HepG2 (cell line): Measurements from ENCODE around the gene HIRA. TPM values are rescaled to one million over a fixed set of nuclear protein-coding genes. Genes with fewer than 3 reads are reported as not detected.

Experiments
- CREM ChIP-seq, 2 experiments: sonication (generic) in 1 of 2; formaldehyde crosslinking in 1 of 2; IDR thresholded peaks; 2 replicates each; pipeline versions ENCODE4 v1.4.0 to v1.6.1; 2016 to 2020; ENCODE audit warnings: antibody characterized with exemption in 1 of 2, mild to moderate bottlenecking in 1 of 2, missing genetic modification reagents in 1 of 2
- GFI1 ChIP-seq: sonication (generic); formaldehyde crosslinking; IDR thresholded peaks from 2 replicates; pipeline ENCODE4 v1.5.0; 2020; ENCODE audit warnings: missing genetic modification reagents, mild to moderate bottlenecking, borderline replicate concordance
- GZF1 ChIP-seq: sonication (generic); formaldehyde crosslinking; IDR thresholded peaks from 2 replicates; pipeline ENCODE4 v1.5.1; 2020; ENCODE audit warnings: mild to moderate bottlenecking, missing genetic modification reagents
- KLF11 ChIP-seq: IDR thresholded peaks from 2 replicates; pipeline ENCODE4 v1.6.1; 2016; ENCODE audit warnings: missing compliant biosample characterization
- MLLT10 ChIP-seq: sonication (generic); formaldehyde crosslinking; IDR thresholded peaks from 2 replicates; pipeline ENCODE4 v1.4.0; 2020; ENCODE audit warnings: missing genetic modification reagents
- ZFY ChIP-seq: sonication (generic); formaldehyde crosslinking; IDR thresholded peaks from 2 replicates; pipeline ENCODE4 v1.4.0; 2020; ENCODE audit warnings: missing genetic modification reagents
- polyA plus RNA-seq, 8 experiments: library from polyadenylated mRNA; depleted of rRNA in 3 of 8; stranded (reverse) in 7 of 8; unstranded in 1 of 8; fragments of >200 nt; fragmentation: Illumina TruSeq in 4 of 8; extraction: Trizol in 4 of 8; gene quantifications; 2 replicates each; pipeline versions ENCODE4 v1.2.1 to v1.2.3, GENCODE V29; 2011 to 2016; ENCODE audit warnings: low read depth in 4 of 8, missing spikeins in 1 of 8, mixed read lengths in 1 of 8; ENCODE audit not compliant: insufficient read depth in 1 of 8
- total RNA-seq, 5 experiments: library from RNA; depleted of rRNA; stranded (reverse); fragments of >200 nt; fragmentation: Illumina TruSeq; extraction: Trizol; gene quantifications; 2 replicates each; pipeline ENCODE4 v1.2.3, GENCODE V29; 2016; ENCODE audit warnings: low read depth in 1 of 5
- TF ChIP-seq, protein P1 (sequence below): sonication (generic); formaldehyde crosslinking; IDR thresholded peaks from 2 replicates; pipeline ENCODE4 v1.4.0; 2020; ENCODE audit warnings: missing genetic modification reagents
- TF ChIP-seq, protein P2 (sequence below): IDR thresholded peaks from 2 replicates; pipeline ENCODE4 v1.6.1; 2016; ENCODE audit warnings: missing compliant biosample characterization, missing genetic modification reagents, borderline replicate concordance
- TF ChIP-seq, protein P3 (sequence below), 2 experiments: sonication (generic) in 1 of 2; formaldehyde crosslinking in 1 of 2; IDR thresholded peaks; 2 replicates each; pipeline versions ENCODE4 v1.6.1 to v1.9.0; 2014 to 2022; ENCODE audit warnings: antibody characterized with exemption in 1 of 2, borderline replicate concordance in 1 of 2, inconsistent platforms in 1 of 2, low read depth in 1 of 2, missing genetic modification reagents in 1 of 2
- TF ChIP-seq, protein P4 (sequence below): fragments of 450-650 bp; IDR thresholded peaks from 2 replicates; pipeline ENCODE4 v1.6.1; 2017; ENCODE audit warnings: mild to moderate bottlenecking

Gene HIRA
- total and polyA plus RNA-seq, 2 of the 13 experiments (the other 11 are each of a cell fraction or from before 2014, with no cell fraction given): 21.5 to 29.2 TPM

DNA sequence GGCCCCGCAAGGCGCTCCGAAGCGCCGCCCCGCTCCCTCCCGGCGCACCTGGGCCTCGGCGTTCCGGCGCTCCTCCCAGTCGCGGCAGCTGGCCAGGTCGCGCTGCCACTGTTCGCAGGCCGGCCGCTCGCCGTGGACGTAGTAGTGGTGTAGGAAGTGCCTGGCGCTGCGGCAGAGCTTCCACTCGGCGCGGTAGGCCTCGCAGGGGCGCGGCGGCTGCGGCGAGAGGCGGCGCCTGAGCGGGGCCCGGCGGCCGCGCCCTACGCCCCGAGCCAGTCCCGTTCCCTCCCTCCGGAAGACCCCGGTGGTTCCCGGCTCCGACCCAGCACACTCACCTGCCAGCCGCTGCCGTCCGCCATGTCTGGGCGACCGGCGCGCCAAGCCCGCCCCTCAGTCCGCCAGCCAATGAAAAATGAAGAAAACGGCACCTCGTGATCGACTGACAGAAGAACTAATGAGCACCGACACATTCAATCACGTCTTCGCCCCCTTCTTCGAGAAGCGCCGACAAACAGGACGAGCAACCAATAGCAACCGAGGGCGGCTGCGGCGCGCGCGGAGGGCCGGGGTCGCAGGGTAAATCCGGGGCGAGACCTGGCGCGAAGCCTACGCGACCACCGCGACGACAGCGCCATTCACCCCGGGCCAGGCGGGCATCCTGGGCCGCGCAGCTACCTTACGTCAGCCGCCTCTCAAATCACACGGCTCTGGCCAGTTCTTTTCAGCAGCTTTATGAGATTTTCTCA is 16.0 kb upstream of the HIRA start, which contains the start of gene C22orf39 (continued):
- TF ChIP-seq, protein P1, sequence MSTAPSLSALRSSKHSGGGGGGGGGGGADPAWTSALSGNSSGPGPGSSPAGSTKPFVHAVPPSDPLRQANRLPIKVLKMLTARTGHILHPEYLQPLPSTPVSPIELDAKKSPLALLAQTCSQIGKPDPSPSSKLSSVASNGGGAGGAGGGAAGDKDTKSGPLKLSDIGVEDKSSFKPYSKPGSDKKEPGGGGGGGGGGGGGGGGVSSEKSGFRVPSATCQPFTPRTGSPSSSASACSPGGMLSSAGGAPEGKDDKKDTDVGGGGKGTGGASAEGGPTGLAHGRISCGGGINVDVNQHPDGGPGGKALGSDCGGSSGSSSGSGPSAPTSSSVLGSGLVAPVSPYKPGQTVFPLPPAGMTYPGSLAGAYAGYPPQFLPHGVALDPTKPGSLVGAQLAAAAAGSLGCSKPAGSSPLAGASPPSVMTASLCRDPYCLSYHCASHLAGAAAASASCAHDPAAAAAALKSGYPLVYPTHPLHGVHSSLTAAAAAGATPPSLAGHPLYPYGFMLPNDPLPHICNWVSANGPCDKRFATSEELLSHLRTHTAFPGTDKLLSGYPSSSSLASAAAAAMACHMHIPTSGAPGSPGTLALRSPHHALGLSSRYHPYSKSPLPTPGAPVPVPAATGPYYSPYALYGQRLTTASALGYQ: 0 out of 2 replicates have a peak, but pooled peaks have one; percentile 33
- TF ChIP-seq GFI1 (CRISPR knock-in tag) (peak; percentile 66; the same call in 1 of the 2 replicates), MLLT10 (CRISPR knock-in tag) (no peak), KLF11 (CRISPR knock-in tag) (no peak), ZFY (CRISPR knock-in tag) (peak; percentile 96), GZF1 (CRISPR knock-in tag) (no peak), CREM (IDR thresholded peaks at IDR 0.05) (peak; percentile 62), CREM (CRISPR knock-in tag; IDR thresholded peaks at IDR 0.05) (no peak)
- TF ChIP-seq, protein P2, sequence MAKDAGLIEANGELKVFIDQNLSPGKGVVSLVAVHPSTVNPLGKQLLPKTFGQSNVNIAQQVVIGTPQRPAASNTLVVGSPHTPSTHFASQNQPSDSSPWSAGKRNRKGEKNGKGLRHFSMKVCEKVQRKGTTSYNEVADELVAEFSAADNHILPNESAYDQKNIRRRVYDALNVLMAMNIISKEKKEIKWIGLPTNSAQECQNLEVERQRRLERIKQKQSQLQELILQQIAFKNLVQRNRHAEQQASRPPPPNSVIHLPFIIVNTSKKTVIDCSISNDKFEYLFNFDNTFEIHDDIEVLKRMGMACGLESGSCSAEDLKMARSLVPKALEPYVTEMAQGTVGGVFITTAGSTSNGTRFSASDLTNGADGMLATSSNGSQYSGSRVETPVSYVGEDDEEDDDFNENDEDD (CRISPR knock-in tag): peak; percentile 87; the same call in 1 of the 2 replicates
- TF ChIP-seq, protein P3, sequence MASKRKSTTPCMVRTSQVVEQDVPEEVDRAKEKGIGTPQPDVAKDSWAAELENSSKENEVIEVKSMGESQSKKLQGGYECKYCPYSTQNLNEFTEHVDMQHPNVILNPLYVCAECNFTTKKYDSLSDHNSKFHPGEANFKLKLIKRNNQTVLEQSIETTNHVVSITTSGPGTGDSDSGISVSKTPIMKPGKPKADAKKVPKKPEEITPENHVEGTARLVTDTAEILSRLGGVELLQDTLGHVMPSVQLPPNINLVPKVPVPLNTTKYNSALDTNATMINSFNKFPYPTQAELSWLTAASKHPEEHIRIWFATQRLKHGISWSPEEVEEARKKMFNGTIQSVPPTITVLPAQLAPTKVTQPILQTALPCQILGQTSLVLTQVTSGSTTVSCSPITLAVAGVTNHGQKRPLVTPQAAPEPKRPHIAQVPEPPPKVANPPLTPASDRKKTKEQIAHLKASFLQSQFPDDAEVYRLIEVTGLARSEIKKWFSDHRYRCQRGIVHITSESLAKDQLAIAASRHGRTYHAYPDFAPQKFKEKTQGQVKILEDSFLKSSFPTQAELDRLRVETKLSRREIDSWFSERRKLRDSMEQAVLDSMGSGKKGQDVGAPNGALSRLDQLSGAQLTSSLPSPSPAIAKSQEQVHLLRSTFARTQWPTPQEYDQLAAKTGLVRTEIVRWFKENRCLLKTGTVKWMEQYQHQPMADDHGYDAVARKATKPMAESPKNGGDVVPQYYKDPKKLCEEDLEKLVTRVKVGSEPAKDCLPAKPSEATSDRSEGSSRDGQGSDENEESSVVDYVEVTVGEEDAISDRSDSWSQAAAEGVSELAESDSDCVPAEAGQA (IDR thresholded peaks at IDR 0.05; ENCODE audit: low read depth): peak; percentile 43; the same call in 1 of the 2 replicates
- TF ChIP-seq, protein P3 (CRISPR knock-in tag; IDR thresholded peaks at IDR 0.05; ENCODE audit: borderline replicate concordance): 0 out of 2 replicates have a peak, but pooled peaks have one; percentile 23
- TF ChIP-seq, protein P4, sequence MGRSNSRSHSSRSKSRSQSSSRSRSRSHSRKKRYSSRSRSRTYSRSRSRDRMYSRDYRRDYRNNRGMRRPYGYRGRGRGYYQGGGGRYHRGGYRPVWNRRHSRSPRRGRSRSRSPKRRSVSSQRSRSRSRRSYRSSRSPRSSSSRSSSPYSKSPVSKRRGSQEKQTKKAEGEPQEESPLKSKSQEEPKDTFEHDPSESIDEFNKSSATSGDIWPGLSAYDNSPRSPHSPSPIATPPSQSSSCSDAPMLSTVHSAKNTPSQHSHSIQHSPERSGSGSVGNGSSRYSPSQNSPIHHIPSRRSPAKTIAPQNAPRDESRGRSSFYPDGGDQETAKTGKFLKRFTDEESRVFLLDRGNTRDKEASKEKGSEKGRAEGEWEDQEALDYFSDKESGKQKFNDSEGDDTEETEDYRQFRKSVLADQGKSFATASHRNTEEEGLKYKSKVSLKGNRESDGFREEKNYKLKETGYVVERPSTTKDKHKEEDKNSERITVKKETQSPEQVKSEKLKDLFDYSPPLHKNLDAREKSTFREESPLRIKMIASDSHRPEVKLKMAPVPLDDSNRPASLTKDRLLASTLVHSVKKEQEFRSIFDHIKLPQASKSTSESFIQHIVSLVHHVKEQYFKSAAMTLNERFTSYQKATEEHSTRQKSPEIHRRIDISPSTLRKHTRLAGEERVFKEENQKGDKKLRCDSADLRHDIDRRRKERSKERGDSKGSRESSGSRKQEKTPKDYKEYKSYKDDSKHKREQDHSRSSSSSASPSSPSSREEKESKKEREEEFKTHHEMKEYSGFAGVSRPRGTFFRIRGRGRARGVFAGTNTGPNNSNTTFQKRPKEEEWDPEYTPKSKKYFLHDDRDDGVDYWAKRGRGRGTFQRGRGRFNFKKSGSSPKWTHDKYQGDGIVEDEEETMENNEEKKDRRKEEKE: no peak
